GM19025 (cell line): ENCODE measurements around the gene XG.
"Not testable (repeated sequence)": the region's sequence is repeated elsewhere in the genome, so short reads cannot be mapped to it uniquely, and the experiment has no call there.

Experiments used
- ATAC-seq: cut with Tn5 transposase; IDR thresholded peaks from one replicate; pipeline ENCODE4 v1.9.1; 2021; ENCODE audit warnings: mild to moderate bottlenecking, low read depth, moderate library complexity; ENCODE audit not compliant: unreplicated experiment

Gene XG

GRCh38 chrX:2812161-2812907 lies 60.5 kb downstream of the XG start:
- not testable (repeated sequence) for ATAC-seq

- no peak for ATAC-seq
Measured at GRCh38 chrX:2817036-2817435, 65.2 kb downstream of the XG start.

- no peak for ATAC-seq
Measured at GRCh38 chrX:2819345-2820135, 67.7 kb downstream of the XG start.

- ATAC-seq = no peak
Measured at GRCh38 chrX:2820136-2820771, 68.4 kb downstream of the XG start.

GRCh38 chrX:2823795-2824386 lies 72.1 kb downstream of the XG start:
- no peak for ATAC-seq

- no peak for ATAC-seq
Measured at GRCh38 chrX:2824886-2825285, 73.0 kb downstream of the XG start.

- ATAC-seq = no peak
Measured at GRCh38 chrX:2828344-2828958, 76.6 kb downstream of the XG start, which contains the start of gene GYG2. GYG2 (plus strand) TSS chrX:2828930; CDS start chrX:2830189, 1,259 bp downstream.

GRCh38 chrX:2828959-2829411 lies 77.1 kb downstream of the XG start:
- no peak for ATAC-seq

GRCh38 chrX:2829469-2830246 lies 77.8 kb downstream of the XG start:
- no peak for ATAC-seq

GRCh38 chrX:2831471-2832228 lies 79.8 kb downstream of the XG start:
- ATAC-seq = no peak

- ATAC-seq = no peak
Measured at GRCh38 chrX:2837961-2838360, 86.1 kb downstream of the XG start.

GRCh38 chrX:2840961-2841360 lies 89.1 kb downstream of the XG start:
- no peak for ATAC-seq

GRCh38 chrX:2841537-2841936 lies 89.7 kb downstream of the XG start:
- no peak for ATAC-seq

- ATAC-seq = no peak
Measured at GRCh38 chrX:2846992-2847391, 95.2 kb downstream of the XG start.

GRCh38 chrX:2848871-2849301 lies 97.0 kb downstream of the XG start:
- no peak for ATAC-seq

- ATAC-seq = no peak
Measured at GRCh38 chrX:2854918-2855317, 103.1 kb downstream of the XG start.

- no peak for ATAC-seq
Measured at GRCh38 chrX:2855761-2856160, 103.9 kb downstream of the XG start.

- ATAC-seq = no peak
Measured at GRCh38 chrX:2857566-2857965, 105.7 kb downstream of the XG start.
